Measurements from ENCODE around the gene GATAD2A. TPM values are rescaled to one million over a fixed set of nuclear protein-coding genes. Genes with fewer than 3 reads are reported as not detected.

Gene GATAD2A
- total RNA-seq, 1 experiment from 2014 or later: 189 TPM

GRCh38 chr19:19385131-19385895, 20.2 kb upstream of the GATAD2A start:
- Histone ChIP-seq H2AFZ (ENCODE audit: low read length) (no peak overlapping the region), H4K20me1 (ENCODE audit: control insufficient read depth, insufficient read depth, insufficient read length) (no peaks in the 10 kb centered on the region), H3K79me1 (ENCODE audit: insufficient read depth, low read depth, low read length, poor library complexity, severe bottlenecking) (peaks cover 5% of the 10 kb centered on the region), H2BK20ac (ENCODE audit: low read depth, low read length, poor library complexity, severe bottlenecking) (no peak overlapping the region), H3K4me2 (ENCODE audit: insufficient read depth, insufficient read length, low read length) (peak overlapping the region; percentile 82), H3K23me2 (ENCODE audit: insufficient read length, low read depth, low read length, poor library complexity, severe bottlenecking) (peaks cover 10% of the 10 kb centered on the region), H2AK5ac (ENCODE audit: insufficient read length, low read length) (no peak overlapping the region), H2BK120ac (ENCODE audit: low read depth, low read length, poor library complexity, severe bottlenecking) (no peak overlapping the region), H3K9me3 (ENCODE audit: control insufficient read depth, low read depth, low read length) (no peaks in the 10 kb centered on the region), H3K9ac (ENCODE audit: extremely low read depth, insufficient read length, low read length) (peak overlapping the region; percentile 59), H3T11ph (ENCODE audit: low read length) (no peak overlapping the region), H3K27me3 (ENCODE audit: insufficient read depth, low read length) (no peaks in the 10 kb centered on the region), H2BK12ac (ENCODE audit: insufficient read length, low read depth, low read length) (no peak overlapping the region), H3K23ac (ENCODE audit: insufficient read length, low read depth, low read length) (no peak overlapping the region), H3K14ac (ENCODE audit: insufficient read depth, low read length) (0 out of 2 replicates have a peak overlapping the region, but pooled peaks have one; percentile 16), H2BK15ac (ENCODE audit: low read depth, low read length) (no peak overlapping the region), H3K4me1 (ENCODE audit: insufficient read depth, low read length) (no peaks in the 10 kb centered on the region; the same call in 1 of the 2 replicates), H3K4ac (ENCODE audit: low read depth, low read length) (no peak overlapping the region), H2BK5ac (ENCODE audit: insufficient read length, low read length) (no peak overlapping the region), H4K91ac (ENCODE audit: insufficient read length, low read depth, low read length) (no peak overlapping the region), H4K8ac (replicated peaks; ENCODE audit: insufficient read length, low read depth, low read length) (no peak overlapping the region), H3K27ac (ENCODE audit: insufficient read length, low read depth, low read length) (no peak overlapping the region), H3K18ac (ENCODE audit: insufficient read length, low read depth, low read length) (peak overlapping the region; percentile 51), H3K56ac (ENCODE audit: insufficient read length, low read depth, low read length) (no peak overlapping the region), H3K79me2 (ENCODE audit: insufficient read depth, low read length) (peaks cover 5% of the 10 kb centered on the region; the same call in 1 of the 2 replicates), H4K5ac (ENCODE audit: insufficient read length, low read depth, low read length) (no peak overlapping the region)
- Mint-ChIP-seq H3K27ac (peak overlapping the region; percentile 40 to 68 (median 67); a peak in 3 of 7 replicates), H3K9me3 (peaks cover 4 to 5% of the 10 kb centered on the region in 2 experiments; a peak in 4 of 5 replicates), H3K4me3 (peak overlapping the region; percentile 67 to 87), H3K27me3 (ENCODE audit: low read depth) (peaks cover 4% of the 10 kb centered on the region; the same call in 1 of the 2 replicates), H3K36me3 (ENCODE audit: insufficient read depth in 1 of 3, low read depth in 3 of 3) (peaks cover 0 to 9% (median 3%) of the 10 kb centered on the region in 3 experiments; a peak in 2 of 7 replicates), H3K4me1 (peaks cover 25 to 29% of the 10 kb centered on the region in 2 experiments)
- peak; percentile 100 for DNase-seq
- TF ChIP-seq CTCF (conservative IDR thresholded peaks at IDR 0.05): no peak
- no CpG with 5 or more reads among the region's 75 CpGs for WGBS (ENCODE audit: extremely low coverage, insufficient read length, low lambda C conversion rate)
